A549 (cell line): ENCODE data around the gene HSD11B1.

ENCODE experiments used
- CBX2 ChIP-seq: fragments of 200-600 bp; sonication (generic); IDR thresholded peaks from 2 replicates; pipeline ENCODE4 v1.6.1; 2016; ENCODE audit warnings: low read depth, mild to moderate bottlenecking, borderline replicate concordance
- CTCF ChIP-seq: fragments of >200 bp; sonication (Bioruptor Twin); formaldehyde crosslinking; IDR thresholded peaks from 3 replicates; pipeline ENCODE4 v1.5.1; 2016
- EP300 ChIP-seq, 2 experiments: fragments of >200 bp; sonication (Bioruptor Twin); formaldehyde crosslinking; IDR thresholded peaks; 2 replicates in 1 of 2; 3 replicates in 1 of 2; pipeline ENCODE4 v1.6.1; 2016 to 2017
- FOXS1 ChIP-seq: fragments of 250-450 bp; sonication (Bioruptor Pico); IDR thresholded peaks from 2 replicates; pipeline ENCODE4 v1.5.0; 2020; ENCODE audit warnings: mild to moderate bottlenecking, moderate library complexity
- HDAC2 ChIP-seq: fragments of 200-600 bp; sonication (generic); IDR thresholded peaks from 2 replicates; pipeline ENCODE4 v1.6.1; 2016
- JUN ChIP-seq, 2 experiments: fragments of >200 bp; sonication (Bioruptor Twin); formaldehyde crosslinking; IDR thresholded peaks; 2 replicates in 1 of 2; 3 replicates in 1 of 2; pipeline ENCODE4 v1.6.1; 2016 to 2017
- MAX ChIP-seq: IDR thresholded peaks from 2 replicates; pipeline ENCODE4 v1.6.1; 2012
- MAZ ChIP-seq: fragments of 150-350 bp; IDR thresholded peaks from 2 replicates; pipeline ENCODE4 v1.6.1; 2014; ENCODE audit warnings: antibody characterized with exemption, low read depth, low read length, borderline replicate concordance
- RAD21 ChIP-seq, 2 experiments: fragments of >200 bp in 1 of 2; sonication (Bioruptor Twin) in 1 of 2; formaldehyde crosslinking in 1 of 2; IDR thresholded peaks in 1 of 2; conservative IDR thresholded peaks in 1 of 2; 2 replicates in 1 of 2; 3 replicates in 1 of 2; pipeline ENCODE4 v1.6.1; 2012 to 2018; ENCODE audit warnings: inconsistent platforms in 1 of 2
- TP53 ChIP-seq: fragments of 250-450 bp; sonication (Bioruptor Pico); IDR thresholded peaks from 2 replicates; pipeline ENCODE4 v1.5.0; 2021; ENCODE audit warnings: mild to moderate bottlenecking, moderate library complexity

DNA sequence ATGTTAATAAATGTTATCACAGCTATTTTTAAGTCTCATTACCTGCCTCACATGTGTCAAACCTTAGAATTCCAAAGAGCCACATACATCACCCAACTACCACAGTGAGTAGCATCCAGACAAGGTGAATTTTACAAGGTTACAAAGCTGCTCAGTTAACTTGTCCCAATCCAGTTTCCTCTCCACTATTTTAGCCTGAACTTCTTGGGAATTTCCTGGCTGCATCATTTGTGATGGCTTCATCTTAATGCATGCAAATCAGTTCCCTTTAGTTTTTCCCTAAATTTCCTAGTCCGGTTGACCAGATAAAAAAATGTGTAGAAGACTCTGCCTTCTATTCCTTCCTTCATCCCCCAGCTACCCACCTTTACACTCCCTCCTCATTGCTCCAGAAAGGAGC, 50.6 kb downstream of the HSD11B1 start:
- TF ChIP-seq TP53 (CRISPR knock-in tag), result no peak
- no peak for TF ChIP-seq CTCF
- no peak for TF ChIP-seq EP300 (IDR thresholded peaks at IDR 0.05)
- TF ChIP-seq CBX2, result no peak
- no peak for TF ChIP-seq JUN (IDR thresholded peaks at IDR 0.05)
- TF ChIP-seq HDAC2, result no peak
- no peak for TF ChIP-seq MAZ
- no peak for TF ChIP-seq MAX
- no peak for TF ChIP-seq RAD21 (conservative IDR thresholded peaks at IDR 0.05 in 1 of 2, IDR thresholded peaks at IDR 0.05 in 1 of 2)
- no peak for TF ChIP-seq FOXS1 (CRISPR knock-in tag)
